NT2/D1 (cell line): ENCODE results near the gene AJM1.
"Not testable (repeated sequence)": the region's sequence is repeated elsewhere in the genome, so short reads cannot be mapped to it uniquely, and the experiment has no call there.

ENCODE experiments used
- SUZ12 ChIP-seq: IDR thresholded peaks from 2 replicates; pipeline ENCODE4 v1.6.1; 2011; ENCODE audit not compliant: insufficient read length, insufficient read depth; ENCODE audit errors: extremely low read depth
- ZNF274 ChIP-seq: IDR thresholded peaks from 2 replicates; pipeline ENCODE4 v1.6.1; 2011; ENCODE audit warnings: mild to moderate bottlenecking, low read depth, low read length

GRCh38 chr9:136803009-136803550, 39.2 kb upstream of the AJM1 start:
- not testable (repeated sequence) for TF ChIP-seq ZNF274, SUZ12
